ENCODE data around the gene NAV1. TPM values are rescaled to one million over a fixed set of nuclear protein-coding genes. Genes with fewer than 3 reads are reported as not detected.
A peak's percentile ranks its signal among the peaks of the same experiment; 100 is the strongest.
"Not testable (repeated sequence)": the region's sequence is repeated elsewhere in the genome, so short reads cannot be mapped to it uniquely, and the experiment has no call there.

NAV1 gene, protein sequence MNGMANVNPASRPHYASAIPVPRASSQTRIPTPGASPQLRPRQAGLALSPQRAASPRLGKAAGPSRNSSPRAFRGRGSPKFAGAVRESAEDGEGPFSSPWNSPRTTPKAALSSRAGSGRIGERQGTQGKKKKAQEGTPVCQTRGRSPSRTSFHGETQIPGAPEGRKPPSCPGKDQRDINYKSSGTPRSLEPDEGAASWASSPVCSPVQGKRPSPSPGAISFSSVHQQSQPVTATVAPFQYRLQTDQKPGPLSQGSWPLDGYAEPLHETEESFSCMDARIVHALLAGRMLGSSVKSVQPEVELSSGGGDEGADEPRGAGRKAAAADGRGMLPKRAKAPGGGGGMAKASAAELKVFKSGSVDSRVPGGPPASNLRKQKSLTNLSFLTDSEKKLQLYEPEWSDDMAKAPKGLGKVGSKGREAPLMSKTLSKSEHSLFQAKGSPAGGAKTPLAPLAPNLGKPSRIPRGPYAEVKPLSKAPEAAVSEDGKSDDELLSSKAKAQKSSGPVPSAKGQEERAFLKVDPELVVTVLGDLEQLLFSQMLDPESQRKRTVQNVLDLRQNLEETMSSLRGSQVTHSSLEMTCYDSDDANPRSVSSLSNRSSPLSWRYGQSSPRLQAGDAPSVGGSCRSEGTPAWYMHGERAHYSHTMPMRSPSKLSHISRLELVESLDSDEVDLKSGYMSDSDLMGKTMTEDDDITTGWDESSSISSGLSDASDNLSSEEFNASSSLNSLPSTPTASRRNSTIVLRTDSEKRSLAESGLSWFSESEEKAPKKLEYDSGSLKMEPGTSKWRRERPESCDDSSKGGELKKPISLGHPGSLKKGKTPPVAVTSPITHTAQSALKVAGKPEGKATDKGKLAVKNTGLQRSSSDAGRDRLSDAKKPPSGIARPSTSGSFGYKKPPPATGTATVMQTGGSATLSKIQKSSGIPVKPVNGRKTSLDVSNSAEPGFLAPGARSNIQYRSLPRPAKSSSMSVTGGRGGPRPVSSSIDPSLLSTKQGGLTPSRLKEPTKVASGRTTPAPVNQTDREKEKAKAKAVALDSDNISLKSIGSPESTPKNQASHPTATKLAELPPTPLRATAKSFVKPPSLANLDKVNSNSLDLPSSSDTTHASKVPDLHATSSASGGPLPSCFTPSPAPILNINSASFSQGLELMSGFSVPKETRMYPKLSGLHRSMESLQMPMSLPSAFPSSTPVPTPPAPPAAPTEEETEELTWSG (N-terminal part only)
- polyA plus RNA-seq (2012; ENCODE audit: insufficient read depth, insufficient read length): 2.8 TPM

DNA sequence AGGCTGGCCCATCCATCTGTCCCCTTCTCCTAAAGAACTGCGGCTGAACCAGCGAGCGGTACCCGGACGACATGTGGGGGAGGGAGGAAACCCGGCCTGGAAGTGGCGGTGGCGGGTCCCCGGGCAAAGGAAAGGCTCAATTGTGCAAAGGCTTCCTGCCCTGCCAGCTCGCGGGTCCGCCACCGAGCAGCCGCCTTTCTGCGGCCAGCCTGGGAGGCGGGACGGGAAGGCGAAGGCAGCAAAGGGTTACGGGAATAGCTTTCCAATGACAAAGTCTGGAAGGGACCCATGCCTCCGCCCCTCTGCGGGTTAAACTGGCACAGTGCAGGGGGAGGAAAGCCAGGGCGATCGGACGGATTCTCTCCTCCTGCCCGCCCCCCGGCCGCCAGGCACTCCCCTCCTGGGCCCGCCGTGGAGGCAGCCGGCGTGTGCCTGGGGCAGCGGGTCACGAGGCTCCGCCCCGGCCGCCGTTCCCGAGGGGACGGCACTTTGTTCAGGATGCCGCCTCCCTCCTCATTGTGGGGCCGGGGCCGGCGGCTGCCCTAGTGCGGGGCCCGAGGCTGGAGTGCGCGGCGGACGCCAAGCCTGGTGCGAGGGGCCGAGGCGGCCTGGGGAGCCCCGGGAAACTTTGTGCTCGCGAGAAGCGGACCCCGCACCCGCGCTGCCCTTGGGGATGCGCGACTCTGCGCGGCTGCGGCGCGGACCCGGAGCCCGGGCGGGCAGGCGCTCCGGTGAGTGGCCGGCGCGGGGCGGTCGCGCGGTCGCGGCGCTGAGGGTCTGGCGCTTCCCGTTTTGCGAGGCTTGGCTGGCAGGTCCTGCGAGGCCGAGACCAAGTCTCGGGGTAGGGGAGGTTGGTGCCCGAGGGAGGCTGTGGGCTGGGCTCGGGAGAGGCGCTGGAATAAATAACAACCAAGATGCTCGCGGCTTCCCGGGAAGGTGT, at the start of gene NAV1:
TSS of gene NAV1 (plus strand) at position 516 of the 940 bp plus-strand sequence. CDS start 83,758 bp downstream, outside the sequence.
- H3K4me3 ChIP-seq (ENCODE audit: low read length): peak within 1 kb of the TSS; percentile 42
- no peak for DNase-seq (ENCODE audit: low read depth, low spot score)

DNA sequence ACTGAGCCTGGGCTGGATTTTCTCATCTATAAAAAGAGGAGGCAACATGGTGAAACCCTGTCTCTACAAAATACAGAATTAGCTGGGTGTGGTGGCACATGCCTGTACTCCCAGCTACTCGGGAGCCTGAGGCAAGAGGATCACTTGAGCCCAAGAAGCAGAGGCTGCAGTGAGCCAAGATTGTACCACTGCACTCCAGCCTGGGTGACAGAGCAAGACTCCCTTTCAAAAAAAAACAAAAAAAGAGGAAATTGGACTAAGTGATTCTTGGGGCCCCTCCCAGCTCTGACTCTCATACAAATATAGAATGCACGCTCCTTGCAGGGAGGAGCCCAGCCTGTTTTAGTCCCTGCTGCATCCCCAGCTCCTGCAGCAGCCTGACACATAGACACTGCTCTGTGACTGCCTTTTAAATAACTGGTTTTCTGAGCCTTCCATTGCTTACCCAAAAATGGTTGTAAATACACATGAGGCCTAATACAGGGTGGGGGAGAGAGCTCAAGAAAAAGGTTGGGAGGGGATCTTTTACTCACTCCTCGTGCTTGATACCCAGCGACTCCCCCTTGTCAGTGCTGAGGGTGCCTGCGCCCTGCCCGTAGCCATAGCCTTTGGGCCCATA, 49.2 kb upstream of the NAV1 start:
- no peak for DNase-seq (ENCODE audit: low read depth, low spot score)
- H3K4me3 ChIP-seq (ENCODE audit: low read length): no peak overlapping the region

DNA sequence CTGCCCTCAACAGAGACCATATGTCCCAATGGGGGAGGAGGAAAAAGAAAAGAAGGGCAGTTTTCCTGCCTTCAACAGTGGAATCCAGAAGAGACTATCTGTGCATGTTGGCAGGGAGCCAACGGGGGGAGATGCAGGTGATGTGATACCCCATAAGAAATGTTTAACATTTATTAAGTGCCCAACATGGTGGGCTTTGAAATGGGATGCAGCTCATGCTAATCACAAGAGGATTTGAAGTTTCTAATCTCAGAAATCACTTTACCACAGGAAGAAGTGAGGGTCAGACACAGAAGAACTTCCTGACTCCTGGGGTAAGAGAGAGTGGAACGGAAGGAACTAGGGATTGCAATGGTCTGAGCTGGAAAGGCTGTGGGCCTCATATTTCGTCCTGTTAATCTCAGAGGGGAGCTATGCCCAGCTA, 48.2 kb upstream of the NAV1 start:
- DNase-seq (ENCODE audit: low read depth, low spot score): no peak

DNA sequence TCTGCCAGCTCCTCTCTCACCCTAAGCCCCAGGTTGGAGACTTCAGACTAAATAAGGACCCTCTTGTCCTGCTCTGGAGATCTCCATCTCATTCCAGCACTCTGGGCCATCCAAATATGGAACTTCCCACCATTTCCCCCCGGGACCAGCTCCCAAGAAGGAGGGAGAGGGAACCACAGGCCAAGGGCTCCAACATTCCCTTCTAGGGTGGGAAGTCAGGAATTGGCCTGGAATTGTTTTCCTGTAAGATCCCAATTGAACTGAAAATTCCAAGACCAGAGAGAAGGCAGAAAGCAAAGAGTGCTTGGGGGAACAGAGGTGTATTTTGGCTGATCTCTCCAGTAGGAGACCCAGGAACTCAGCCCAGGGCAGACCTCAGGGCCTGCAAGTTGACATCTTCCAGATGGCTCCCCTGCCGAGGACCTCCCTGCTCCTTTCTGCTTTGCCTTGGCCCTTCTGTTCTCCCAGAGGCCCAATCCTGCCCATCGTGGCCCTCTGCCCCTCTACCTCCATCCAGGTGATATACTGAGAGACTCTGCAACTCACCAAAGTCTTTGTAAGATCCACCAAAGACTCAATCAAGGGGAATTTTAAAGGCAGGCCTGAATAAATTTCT, 46.9 kb upstream of the NAV1 start:
- DNase-seq (ENCODE audit: low read depth, low spot score): no peak

More for the DNA sequence above, 48.2 kb upstream of the NAV1 start:
- no peak overlapping the region for H3K4me3 ChIP-seq (ENCODE audit: low read length)

DNA sequence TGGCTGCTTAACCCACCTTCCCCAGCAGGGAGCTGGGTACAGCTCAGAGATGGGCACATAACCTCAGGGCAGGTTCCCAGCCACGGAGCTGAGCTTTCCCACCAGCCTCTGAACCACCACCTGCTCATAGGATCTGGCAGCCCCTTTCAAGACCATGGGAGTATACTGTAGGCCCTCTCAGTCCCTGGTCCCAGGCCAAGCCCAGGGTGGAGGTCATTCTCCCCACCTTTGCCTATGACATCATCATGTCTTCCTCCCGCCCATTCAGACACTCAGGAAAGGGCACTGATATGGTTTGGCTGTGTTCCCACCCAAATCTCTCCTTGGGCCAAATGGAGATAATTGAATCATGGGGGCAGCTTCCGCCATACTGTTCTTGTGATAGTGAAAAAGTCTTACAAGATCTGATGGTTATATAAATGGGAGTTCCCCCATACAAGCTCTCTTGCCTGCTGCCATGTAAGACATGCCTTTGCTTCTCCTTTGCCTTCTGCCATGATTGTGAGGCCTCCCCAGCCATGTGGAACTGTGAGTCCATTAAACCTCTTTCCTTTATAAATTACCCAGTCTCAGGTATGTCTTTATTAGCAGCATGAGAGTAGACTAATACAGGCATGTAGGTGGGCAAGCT, 45.8 kb upstream of the NAV1 start:
- not testable (repeated sequence) for DNase-seq (ENCODE audit: low read depth, low spot score); H3K4me3 ChIP-seq (ENCODE audit: low read length)

More for the DNA sequence above, 46.9 kb upstream of the NAV1 start:
- H3K4me3 ChIP-seq (ENCODE audit: low read length): no peak overlapping the region

DNA sequence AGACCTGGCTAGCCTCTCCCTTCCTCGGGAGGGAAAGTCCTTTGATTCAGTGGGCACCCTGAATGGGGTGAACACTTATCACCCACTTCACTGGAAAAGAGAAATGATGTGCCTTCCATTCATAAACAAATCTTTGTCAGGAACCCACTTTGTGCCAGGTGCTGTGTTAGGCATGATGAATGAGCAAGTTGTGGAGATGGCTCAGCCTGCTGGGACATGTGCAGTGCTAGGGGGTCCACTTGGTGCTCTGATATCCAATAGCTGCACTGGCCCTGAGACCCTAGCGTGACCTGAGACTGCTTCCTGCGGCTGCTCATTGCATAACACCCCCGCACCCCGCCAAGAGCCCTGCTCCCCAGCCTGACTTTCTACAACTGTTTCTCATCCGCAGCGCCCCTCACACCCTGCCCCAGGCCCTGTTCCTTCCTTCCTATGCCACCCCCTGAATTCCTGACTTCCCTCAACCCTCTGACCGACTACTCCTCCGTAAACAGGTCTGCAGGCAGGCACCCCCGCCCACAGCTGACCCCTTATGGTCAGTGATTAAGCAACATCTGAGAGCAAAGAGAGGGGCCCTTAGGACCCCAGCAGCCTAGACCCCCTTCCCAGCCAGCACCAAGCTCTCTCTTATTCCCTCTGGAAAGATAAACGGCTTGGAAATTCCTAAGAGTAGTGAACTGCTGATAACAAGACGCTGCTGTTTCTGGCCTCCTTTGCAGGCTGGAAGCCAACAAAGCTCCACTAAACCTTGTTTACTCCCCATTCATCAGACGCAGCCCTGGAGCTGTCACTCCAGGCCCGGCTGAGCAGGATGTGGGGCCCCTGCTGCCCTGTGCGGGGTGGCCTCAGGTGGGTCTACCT, 44.9 kb upstream of the NAV1 start:
- DNase-seq (ENCODE audit: low read depth, low spot score): no peak

DNA sequence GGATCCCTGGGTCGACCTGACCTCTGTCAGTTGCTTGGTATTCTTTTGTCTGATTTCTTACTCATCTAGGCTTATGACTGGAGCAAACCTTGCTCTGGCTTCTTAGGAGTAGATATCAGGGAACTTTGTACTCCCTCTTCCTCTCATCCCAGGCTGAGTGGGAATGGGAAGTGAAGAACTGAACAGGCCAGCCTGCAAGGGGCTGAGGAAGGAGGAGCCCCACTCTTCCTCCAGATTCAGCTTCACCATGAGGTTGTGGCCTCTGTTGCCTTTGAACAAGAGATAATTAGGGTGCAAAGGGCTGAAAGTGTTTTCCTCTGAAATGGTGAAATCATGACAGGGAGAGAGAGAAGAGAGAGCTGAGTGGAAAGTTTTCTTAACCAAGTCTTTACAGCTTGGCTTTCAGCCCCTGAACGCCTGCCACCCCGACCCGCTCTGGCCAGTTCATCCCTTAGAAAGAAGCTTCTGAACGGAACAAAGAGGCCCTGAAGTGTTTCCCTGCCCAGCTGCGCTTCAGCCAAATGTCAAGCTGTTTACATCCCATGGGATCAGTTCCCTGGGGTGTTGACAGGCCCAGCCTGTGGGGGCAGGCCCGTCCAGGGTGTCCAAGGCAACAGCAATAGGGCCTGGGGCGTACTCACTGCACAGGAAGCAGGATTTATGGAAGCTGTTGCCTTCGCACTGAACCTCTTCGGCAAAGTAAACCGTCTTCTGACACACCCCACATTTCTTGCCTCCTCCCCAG, 43.2 kb upstream of the NAV1 start:
- H3K4me3 ChIP-seq (ENCODE audit: low read length): no peak overlapping the region
- DNase-seq (ENCODE audit: low read depth, low spot score): no peak

More for the DNA sequence above, 44.9 kb upstream of the NAV1 start:
- H3K4me3 ChIP-seq (ENCODE audit: low read length): no peak overlapping the region

DNA sequence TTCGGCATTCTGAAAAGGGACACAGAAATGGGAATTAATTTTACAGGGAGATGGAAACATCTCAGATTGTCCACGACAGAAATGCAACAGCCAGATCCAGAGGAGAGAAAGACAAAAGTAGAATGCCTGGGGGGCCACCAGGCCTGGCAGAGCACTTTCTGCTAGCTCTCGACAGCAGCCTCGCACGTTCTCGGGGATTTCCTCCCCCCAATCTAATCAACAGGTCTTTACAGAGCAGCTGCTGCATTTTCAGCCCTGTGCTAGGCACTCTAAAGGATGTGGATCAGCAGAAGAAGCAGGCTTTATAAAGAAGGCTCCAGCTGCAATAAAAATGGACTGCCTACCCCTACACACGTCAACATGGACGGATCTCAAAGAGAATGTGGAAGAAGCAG, 42.6 kb upstream of the NAV1 start:
- DNase-seq (ENCODE audit: low read depth, low spot score): no peak
- no peak overlapping the region for H3K4me3 ChIP-seq (ENCODE audit: low read length)

DNA sequence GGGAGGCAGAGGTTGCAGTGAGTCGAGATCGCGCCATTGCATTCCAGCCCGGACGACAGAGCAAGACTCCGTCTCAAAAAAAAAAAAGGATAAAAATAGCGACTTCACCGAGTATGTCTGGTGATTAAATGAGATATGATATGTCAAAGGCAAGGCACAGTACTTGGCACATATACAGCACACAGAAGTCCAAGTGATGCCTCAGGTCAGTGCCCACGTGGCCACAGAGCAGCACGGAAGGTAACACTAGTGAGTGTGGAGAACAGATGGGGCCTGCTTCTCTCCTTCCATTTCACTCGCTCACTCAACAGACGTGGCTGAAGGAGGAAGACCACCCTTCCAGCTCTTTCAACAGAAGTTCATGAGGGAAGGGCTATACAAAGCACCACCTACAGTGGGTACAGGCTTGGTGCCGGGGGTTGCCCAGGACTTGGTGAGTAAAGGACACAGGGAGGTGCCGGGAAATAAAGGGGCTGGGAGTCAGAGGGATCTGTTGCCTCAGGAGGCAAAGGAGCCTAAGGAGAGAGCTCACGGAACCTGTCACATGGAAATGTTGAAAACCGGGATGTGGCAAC, 40.9 kb upstream of the NAV1 start:
- DNase-seq (ENCODE audit: low read depth, low spot score): no peak
- H3K4me3 ChIP-seq (ENCODE audit: low read length): no peak overlapping the region

DNA sequence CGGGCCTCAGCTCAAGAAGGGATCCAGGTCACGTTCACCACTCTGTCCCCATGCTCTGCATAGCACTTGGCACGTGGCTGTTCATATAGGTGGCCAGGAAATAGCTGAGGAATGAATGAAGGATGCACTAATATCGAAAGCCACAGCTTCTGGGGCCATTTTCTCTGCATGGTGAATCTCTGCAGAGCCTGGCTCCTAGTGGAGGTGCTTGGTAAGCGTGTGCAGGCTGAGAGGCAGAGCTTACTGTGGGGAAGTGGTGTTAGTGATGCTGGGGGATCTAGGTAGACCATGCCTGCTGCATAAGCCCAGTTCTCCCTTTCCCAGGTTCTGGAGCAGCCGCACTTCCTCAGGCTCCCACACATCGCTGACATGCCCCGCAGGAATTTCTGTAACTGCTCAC, 40.3 kb upstream of the NAV1 start:
- no peak for DNase-seq (ENCODE audit: low read depth, low spot score)
- H3K4me3 ChIP-seq (ENCODE audit: low read length): no peak overlapping the region

DNA sequence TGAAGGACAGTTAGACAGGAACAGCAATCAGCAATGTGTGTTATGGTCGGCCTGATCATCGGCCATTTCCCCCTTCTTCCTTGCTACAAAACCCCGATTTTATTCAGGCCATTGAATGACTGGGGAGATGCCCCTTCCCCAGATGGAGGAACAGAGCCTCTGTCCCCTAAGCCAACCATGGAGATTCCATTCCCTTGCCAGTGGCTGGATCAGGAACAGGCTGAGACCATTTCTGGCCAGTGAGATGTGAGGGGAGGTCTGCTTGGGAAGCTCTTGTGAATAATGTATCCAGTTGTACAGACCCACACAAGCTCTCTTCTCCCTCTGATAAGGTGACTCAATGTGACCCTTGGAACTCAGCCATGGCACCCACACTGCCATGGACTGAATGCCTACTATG, 39.7 kb upstream of the NAV1 start:
- no peak overlapping the region for H3K4me3 ChIP-seq (ENCODE audit: low read length)
- no peak for DNase-seq (ENCODE audit: low read depth, low spot score)

DNA sequence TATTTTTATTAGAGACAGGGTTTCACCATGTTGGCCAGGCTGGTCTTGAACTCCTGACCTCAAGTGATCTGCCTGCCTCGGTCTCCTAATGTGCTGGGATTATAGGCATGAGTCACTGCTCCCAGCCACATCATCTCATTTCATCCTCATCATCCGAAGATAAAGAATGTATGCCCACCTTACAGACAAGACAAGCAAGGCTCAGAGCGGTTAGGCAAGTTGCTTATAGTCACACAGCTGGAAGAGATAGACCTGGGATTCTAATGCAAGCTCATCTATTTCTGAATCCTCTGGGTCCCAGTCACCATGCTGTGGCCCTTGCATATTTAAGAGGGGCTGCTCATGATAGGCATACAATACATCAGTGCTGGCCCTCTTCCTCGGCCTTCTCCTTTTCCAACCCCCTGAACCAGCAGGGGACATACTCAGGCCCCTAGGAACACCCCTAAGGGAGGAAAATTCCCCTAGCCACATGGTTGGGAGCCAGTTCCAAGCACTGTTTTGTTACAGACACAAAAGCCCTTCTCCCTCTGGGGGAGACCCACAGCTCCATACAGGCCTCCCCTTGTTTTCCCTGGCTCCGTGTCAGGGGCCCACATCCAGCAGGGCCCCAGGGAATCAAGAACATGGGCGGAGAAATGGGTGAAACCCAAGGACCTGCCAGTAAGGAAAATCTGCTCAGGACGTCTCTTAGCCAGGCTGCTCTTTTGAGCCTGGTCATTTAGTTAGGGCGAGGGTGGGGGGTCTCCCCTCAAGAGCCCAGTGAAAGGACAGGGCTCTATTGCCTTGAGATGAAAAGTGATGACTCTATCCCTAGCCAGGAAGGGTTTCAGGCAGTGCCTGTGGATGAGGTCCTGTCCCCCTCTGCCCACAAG, 38.9 kb upstream of the NAV1 start:
- DNase-seq (ENCODE audit: low read depth, low spot score): no peak
- H3K4me3 ChIP-seq (ENCODE audit: low read length): no peak overlapping the region

DNA sequence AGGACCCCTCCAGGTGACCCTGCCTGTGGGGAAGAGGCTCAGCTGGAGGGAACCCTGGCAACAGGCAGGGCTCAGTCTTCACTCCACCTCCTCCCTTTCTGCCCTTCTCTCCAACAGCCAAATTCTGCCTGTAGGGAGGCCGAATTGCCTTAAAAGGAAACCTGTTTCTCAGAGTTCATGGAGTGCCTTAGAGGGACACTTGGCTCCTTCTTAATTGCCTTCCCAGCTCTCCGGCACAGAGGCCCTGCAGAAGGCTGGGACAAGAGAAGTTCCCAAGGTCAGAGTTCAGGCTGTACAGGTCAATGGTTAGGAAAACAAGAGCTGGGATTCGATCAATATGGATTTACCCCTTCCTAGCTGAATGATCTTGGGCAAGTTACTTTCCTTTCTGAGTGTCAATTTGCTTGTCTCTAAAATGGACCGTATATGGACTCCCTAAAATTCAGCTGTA, 38.2 kb upstream of the NAV1 start:
- no peak for DNase-seq (ENCODE audit: low read depth, low spot score)
- H3K4me3 ChIP-seq (ENCODE audit: low read length): no peak overlapping the region

DNA sequence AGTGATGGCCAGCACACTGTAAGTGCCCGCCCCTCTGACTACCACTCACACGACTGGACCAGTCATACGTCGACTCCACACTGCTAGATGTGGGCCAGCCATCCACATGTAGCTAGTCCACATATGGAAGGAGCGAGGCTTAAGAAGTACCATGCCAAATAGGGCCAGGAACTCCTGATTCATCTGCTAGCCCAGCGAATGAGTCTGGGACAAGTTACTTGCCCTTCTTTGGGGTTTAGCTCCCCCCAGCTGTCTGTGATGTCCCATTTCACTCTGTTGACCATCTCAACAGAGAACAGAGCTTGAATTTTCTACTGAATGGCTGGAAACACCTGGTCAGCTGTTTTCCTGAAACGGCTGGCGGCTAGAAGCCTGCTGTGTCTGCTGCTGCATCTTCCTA, 37.8 kb upstream of the NAV1 start:
- no peak for DNase-seq (ENCODE audit: low read depth, low spot score)
- H3K4me3 ChIP-seq (ENCODE audit: low read length): no peak overlapping the region

Data from Jurkat, Clone E6-1 (cell line).